Muscle of arm (tissue), 12 donors: Measurements from ENCODE around the gene TTC22. TPM values are rescaled to one million over a fixed set of nuclear protein-coding genes. Genes with fewer than 3 reads are reported as not detected.
A peak's percentile ranks its signal among the peaks of the same experiment; 100 is the strongest.

ENCODE experiments used
- DNase-seq: peaks from one replicate; pipeline ENCODE4 v3.0.0-alpha.2; 2013
- polyA plus RNA-seq, 12 donors: library from polyadenylated mRNA; unstranded; fragments of 120-200 nt; gene quantifications; one replicate each; pipeline ENCODE4 v1.2.1, GENCODE V29; 2013; ENCODE audit not compliant: insufficient read length in 12 of 12

TTC22 gene
- polyA plus RNA-seq, 12 donors: 0.08 to 5.8 (median 0.14) TPM; not detected in 3

- DNase-seq: no peak
Observed at GRCh38 chr1:54809496-54810074, 8.5 kb upstream of the TTC22 start.

- DNase-seq: no peak
Observed at GRCh38 chr1:54808443-54809207, 7.5 kb upstream of the TTC22 start.

- no peak for DNase-seq
Observed at GRCh38 chr1:54807756-54808155, 6.6 kb upstream of the TTC22 start.

GRCh38 chr1:54806931-54807611, 5.9 kb upstream of the TTC22 start:
- DNase-seq: no peak

- DNase-seq: no peak
Observed at GRCh38 chr1:54805981-54806381, 4.9 kb upstream of the TTC22 start.

GRCh38 chr1:54805466-54805865, 4.3 kb upstream of the TTC22 start:
- no peak for DNase-seq

GRCh38 chr1:54804471-54805132, 3.5 kb upstream of the TTC22 start:
- DNase-seq: no peak

GRCh38 chr1:54803761-54804470, 2.8 kb upstream of the TTC22 start:
- no peak for DNase-seq

GRCh38 chr1:54800041-54800898, 853 bp downstream of the TTC22 start:
- no peak for DNase-seq

- no peak for DNase-seq
Observed at GRCh38 chr1:54798769-54799641, 2.1 kb downstream of the TTC22 start.

GRCh38 chr1:54798206-54798605, 2.9 kb downstream of the TTC22 start:
- no peak for DNase-seq

GRCh38 chr1:54796902-54797301, 4.2 kb downstream of the TTC22 start:
- no peak for DNase-seq

- DNase-seq: no peak
Observed at GRCh38 chr1:54795841-54796468, 5.2 kb downstream of the TTC22 start.

GRCh38 chr1:54795356-54795665, 5.8 kb downstream of the TTC22 start:
- no peak for DNase-seq

GRCh38 chr1:54794451-54795355, 6.4 kb downstream of the TTC22 start:
- DNase-seq: no peak

- DNase-seq: peak; percentile 51
Observed at GRCh38 chr1:54792686-54793282, 8.3 kb downstream of the TTC22 start.

GRCh38 chr1:54791880-54792522, 9.1 kb downstream of the TTC22 start:
- DNase-seq: no peak
